Testis (tissue), 3 donors: ENCODE measurements around the gene PATE2. TPM values are rescaled to one million over a fixed set of nuclear protein-coding genes. Genes with fewer than 3 reads are reported as not detected.

Experiments used
- DNase-seq: peaks from one replicate; pipeline ENCODE4 v3.0.0-alpha.2; 2019
- H3K27ac ChIP-seq, 2 donors: fragments of 200-600 bp; sonication (generic); one replicate each; pipeline ENCODE4 v1.5.1; 2019
- H3K27me3 ChIP-seq: fragments of 200-600 bp; sonication (generic); one replicate; pipeline ENCODE4 v1.5.1; 2019
- H3K36me3 ChIP-seq: fragments of 200-600 bp; sonication (generic); one replicate; pipeline ENCODE4 v1.5.1; 2017; ENCODE audit warnings: low read depth; ENCODE audit errors: missing control alignments
- H3K4me1 ChIP-seq: fragments of 200-600 bp; sonication (generic); one replicate; pipeline ENCODE4 v1.5.1; 2019
- H3K4me3 ChIP-seq, 2 donors: fragments of 200-600 bp; sonication (generic); one replicate each; pipeline ENCODE4 v1.5.1; 2017 to 2019
- H3K9me3 ChIP-seq: fragments of 200-600 bp; sonication (generic); one replicate; pipeline ENCODE4 v1.5.1; 2017
- CTCF ChIP-seq, 3 experiments: fragments of 450-650 bp in 2 of 3; fragments of 200-600 bp in 1 of 3; sonication (generic) in 1 of 3; IDR thresholded peaks; one replicate each; pipeline ENCODE4 v1.5.1; 2016 to 2019; ENCODE audit warnings: antibody characterized with exemption in 3 of 3, mild to moderate bottlenecking in 2 of 3, moderate library complexity in 1 of 3
- POLR2A ChIP-seq: fragments of 450-650 bp; IDR thresholded peaks from one replicate; pipeline ENCODE4 v1.6.1; 2017; ENCODE audit warnings: antibody characterized with exemption, mild to moderate bottlenecking, moderate library complexity
- WGBS, 2 donors: methylation state at CpG; one replicate each; pipeline ENCODE4 v1.1.5; 2018; 5-methylcytosine and 5-hydroxymethylcytosine counted together
- intact Hi-C: fragments of 100-400 bp; cut with DNase I; formaldehyde crosslinking; loops from one replicate; pipeline ENCODE4 v1.15.1; 2023; ENCODE audit warnings: low total_unique reads
- polyA plus RNA-seq: library from polyadenylated mRNA; stranded (reverse); fragments of 350-450 nt; fragmentation: Illumina TruSeq; extraction: RNeasy Lipid Tissue Mini Kit (QIAGEN cat#74804); gene quantifications from one replicate; pipeline ENCODE4 v1.2.3, GENCODE V29; 2014; ENCODE audit warnings: low read depth, low replicate concordance; ENCODE audit not compliant: insufficient read depth
- total RNA-seq, 2 donors: library from RNA; depleted of rRNA; stranded (reverse); fragments of >200 nt; gene quantifications; one replicate each; pipeline ENCODE4 v1.2.3, GENCODE V29; 2016

The PATE2 gene
- total and polyA plus RNA-seq, 3 donors from 2014 or later: 0.76 to 1.7 (median 1.0) TPM

DNA sequence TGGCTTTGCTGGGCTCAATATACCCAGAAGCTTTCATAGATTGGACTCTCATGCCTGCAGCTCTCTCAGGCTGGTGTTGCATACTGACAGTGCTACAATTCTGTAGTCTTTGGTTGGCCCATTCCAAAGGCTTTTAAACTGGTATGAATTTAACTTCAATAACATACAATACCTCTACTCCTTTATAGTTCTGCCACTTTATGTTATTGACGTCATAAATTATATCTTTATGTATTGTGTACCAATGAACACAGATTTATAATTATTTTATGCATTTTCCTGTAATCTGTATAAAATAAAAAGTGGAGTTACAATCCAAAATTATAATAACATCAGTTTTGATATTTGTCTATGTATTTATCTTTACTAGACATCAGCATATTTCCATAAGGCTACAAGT, 16.2 kb downstream of the PATE2 start:
- no peak for DNase-seq
- intact Hi-C loops: no loop called here
- TF ChIP-seq POLR2A (no peak), CTCF (IDR thresholded peaks at IDR 0.05) (no peak)
- H3K36me3 ChIP-seq: no peaks in the 10 kb centered on the region
- no peak overlapping the region for H3K27ac ChIP-seq
- 80 to 88% methylated on average over 1 of the region's 1 CpG for WGBS, 2 donors
- H3K27me3 ChIP-seq: no peaks in the 10 kb centered on the region
- H3K9me3 ChIP-seq: no peaks in the 10 kb centered on the region
- H3K4me3 ChIP-seq: no peak overlapping the region
- no peaks in the 10 kb centered on the region for H3K4me1 ChIP-seq

DNA sequence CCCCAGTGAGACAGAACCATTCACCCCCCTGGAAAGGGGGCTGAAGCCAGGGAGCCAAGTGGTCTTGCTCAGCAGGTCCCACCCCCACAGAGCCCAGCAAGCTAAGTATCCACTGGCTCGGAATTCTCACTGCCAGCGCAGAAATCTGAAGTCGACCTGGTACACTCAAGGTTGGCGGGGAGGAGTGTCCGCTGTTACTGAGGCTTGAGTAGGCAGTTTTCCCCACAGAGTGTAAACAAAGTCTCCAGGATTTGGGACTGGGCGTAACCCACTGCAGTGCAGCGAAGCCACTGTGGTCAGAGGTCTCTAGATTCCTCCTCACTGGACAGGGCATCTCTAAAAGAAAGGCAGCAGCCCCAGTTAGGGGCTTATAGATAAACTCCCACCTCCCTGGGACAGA, 22.6 kb downstream of the PATE2 start:
- Histone ChIP-seq H3K27me3 (no peaks in the 10 kb centered on the region), H3K4me1 (no peaks in the 10 kb centered on the region), H3K9me3 (no peaks in the 10 kb centered on the region), H3K36me3 (no peaks in the 10 kb centered on the region), H3K27ac (no peak overlapping the region), H3K4me3 (no peak overlapping the region)
- intact Hi-C loops: no loop called here
- TF ChIP-seq CTCF (IDR thresholded peaks at IDR 0.05) (no peak), POLR2A (no peak)
- DNase-seq: no peak
- WGBS, 2 donors: 84 to 89% methylated on average over 4 to 7 of the region's 7 CpGs

DNA sequence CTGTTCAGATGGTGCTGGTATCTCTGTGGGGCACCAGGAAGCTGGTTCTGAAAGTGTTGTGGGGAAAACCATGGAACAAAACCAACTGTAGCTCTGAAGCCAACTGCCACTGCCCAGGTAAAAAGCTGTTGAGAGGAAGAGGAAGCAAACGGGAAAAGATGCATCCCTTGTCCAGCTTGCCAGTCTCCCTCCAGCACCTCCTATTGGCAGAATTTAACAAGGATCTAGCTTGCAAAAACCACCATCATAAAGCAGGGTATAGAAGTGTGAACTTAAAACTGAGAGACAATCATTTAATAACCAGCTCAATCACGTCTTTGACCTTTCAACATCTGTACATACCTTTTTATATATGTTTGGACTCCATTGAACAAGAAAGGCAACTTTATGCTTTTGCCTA, 28.0 kb downstream of the PATE2 start:
- no peak overlapping the region for H3K4me3 ChIP-seq
- no peaks in the 10 kb centered on the region for H3K36me3 ChIP-seq
- 49 to 61% methylated on average over 2 of the region's 2 CpGs for WGBS, 2 donors
- no peaks in the 10 kb centered on the region for H3K4me1 ChIP-seq
- TF ChIP-seq POLR2A (no peak), CTCF (IDR thresholded peaks at IDR 0.05) (no peak)
- intact Hi-C loops: no loop called here
- no peak for DNase-seq
- H3K27me3 ChIP-seq: no peaks in the 10 kb centered on the region
- no peaks in the 10 kb centered on the region for H3K9me3 ChIP-seq
- H3K27ac ChIP-seq: no peak overlapping the region

DNA sequence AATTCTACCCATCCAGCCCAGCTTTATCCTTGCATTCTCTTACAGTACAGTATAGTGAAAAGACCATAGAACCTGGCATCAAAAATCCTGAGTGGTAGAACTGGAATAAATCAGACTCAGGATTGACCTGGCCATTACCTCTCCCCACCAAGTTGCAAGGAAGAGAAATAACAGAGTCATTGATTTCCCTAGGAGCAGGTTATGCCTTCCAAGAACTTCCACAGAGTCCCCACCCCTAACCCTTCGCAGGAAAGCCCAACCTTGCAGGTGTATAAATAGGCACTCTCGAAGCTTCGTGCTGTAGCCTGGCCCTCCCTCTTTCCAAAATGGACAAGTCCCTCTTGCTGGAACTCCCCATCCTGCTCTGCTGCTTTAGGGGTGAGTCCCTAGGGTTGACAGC, 32.6 kb downstream of the PATE2 start, which contains the start of gene PATE1:
Gene PATE1 (plus strand): TSS at position 301 of the 400 bp plus-strand sequence. CDS start 26 bp downstream, at position 327.
- no peaks in the 10 kb centered on the region for H3K27me3 ChIP-seq
- no peaks in the 10 kb centered on the region for H3K36me3 ChIP-seq
- WGBS, 2 donors: 81 to 82% methylated on average over 3 of the region's 3 CpGs
- H3K27ac ChIP-seq: no peak within 1 kb of the TSS
- no peak for TF ChIP-seq POLR2A
- no peak for TF ChIP-seq CTCF (IDR thresholded peaks at IDR 0.05)
- DNase-seq: no peak
- H3K4me1 ChIP-seq: no peaks in the 10 kb centered on the region
- H3K4me3 ChIP-seq: no peak within 1 kb of the TSS
- no peaks in the 10 kb centered on the region for H3K9me3 ChIP-seq
- intact Hi-C loops: no loop called here

DNA sequence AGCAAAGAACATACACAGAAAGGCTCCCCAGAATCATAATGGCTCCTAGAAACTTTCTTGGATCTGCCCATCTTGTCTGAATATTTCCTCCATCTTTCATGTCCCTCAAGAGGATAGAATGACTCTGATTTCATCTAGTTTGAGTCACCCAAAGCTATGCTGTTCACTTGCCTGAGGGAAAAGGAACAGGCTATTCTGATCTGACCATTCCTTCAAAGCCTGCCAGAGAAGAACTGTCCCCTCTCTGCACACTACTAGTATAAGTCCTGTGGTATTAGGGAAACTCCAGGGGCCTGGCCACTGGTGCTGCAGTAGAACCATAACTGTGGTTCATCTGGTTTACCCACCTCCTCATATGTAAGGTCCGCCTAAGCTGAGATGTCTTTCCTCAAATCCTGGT, 34.9 kb downstream of the PATE2 start:
- 90 to 100% methylated on average over 1 of the region's 1 CpG for WGBS, 2 donors
- DNase-seq: no peak
- H3K4me1 ChIP-seq: no peaks in the 10 kb centered on the region
- H3K4me3 ChIP-seq: no peak overlapping the region
- H3K36me3 ChIP-seq: no peaks in the 10 kb centered on the region
- TF ChIP-seq CTCF (IDR thresholded peaks at IDR 0.05) (no peak), POLR2A (no peak)
- no peaks in the 10 kb centered on the region for H3K27me3 ChIP-seq
- no peaks in the 10 kb centered on the region for H3K9me3 ChIP-seq
- intact Hi-C loops: no loop called here
- H3K27ac ChIP-seq: no peak overlapping the region
